K562 (cell line): ENCODE results near the gene GLRA3. TPM values are rescaled to one million over a fixed set of nuclear protein-coding genes. Genes with fewer than 3 reads are reported as not detected.

ENCODE experiments used
- E2F4 ChIP-seq: sonication (generic); formaldehyde crosslinking; IDR thresholded peaks from 2 replicates; pipeline ENCODE4 v1.8.0; 2022; ENCODE audit warnings: mild to moderate bottlenecking, low read depth, missing genetic modification reagents
- GABPA ChIP-seq: fragments of 200-800 bp; sonication (Bioruptor generic); conservative IDR thresholded peaks from 2 replicates; pipeline ENCODE4 v1.6.1; 2016; ENCODE audit warnings: low read depth, missing genetic modification characterization, missing compliant biosample characterization
- HES1 ChIP-seq: fragments of 450-650 bp; IDR thresholded peaks from 2 replicates; pipeline ENCODE4 v1.6.1; 2016; ENCODE audit warnings: low read depth, mild to moderate bottlenecking, moderate library complexity
- KDM1A ChIP-seq, 2 experiments: fragments of 450-650 bp; IDR thresholded peaks; 2 replicates each; pipeline ENCODE4 v1.6.1; 2016; ENCODE audit warnings: mild to moderate bottlenecking in 2 of 2
- NCOA1 ChIP-seq: fragments of 450-650 bp; IDR thresholded peaks from 2 replicates; pipeline ENCODE4 v1.6.1; 2016; ENCODE audit warnings: low read depth
- NFATC3 ChIP-seq: fragments of 450-650 bp; IDR thresholded peaks from 2 replicates; pipeline ENCODE4 v1.6.1; 2017; ENCODE audit warnings: mild to moderate bottlenecking
- PHB2 ChIP-seq: fragments of 450-650 bp; IDR thresholded peaks from 2 replicates; pipeline ENCODE4 v1.6.1; 2017; ENCODE audit warnings: low read depth
- ZMIZ1 ChIP-seq, 2 experiments: fragments of 150-350 bp in 1 of 2; IDR thresholded peaks; 2 replicates each; pipeline ENCODE4 v1.6.1; 2012 to 2016; ENCODE audit warnings: low read depth in 2 of 2, low read length in 2 of 2, mild to moderate bottlenecking in 1 of 2, moderate library complexity in 1 of 2
- ZNF24 ChIP-seq: fragments of 450-650 bp; IDR thresholded peaks from 2 replicates; pipeline ENCODE4 v1.6.1; 2016
- ZNF280A ChIP-seq: fragments of 450-650 bp; IDR thresholded peaks from 2 replicates; pipeline ENCODE4 v1.6.1; 2018; ENCODE audit warnings: mild to moderate bottlenecking, low read depth; ENCODE audit not compliant: partially characterized antibody
- ZNF318 ChIP-seq, 2 experiments: fragments of 450-650 bp; IDR thresholded peaks; 2 replicates each; pipeline ENCODE4 v1.6.1; 2016; ENCODE audit warnings: mild to moderate bottlenecking in 2 of 2, borderline replicate concordance in 1 of 2, low read depth in 1 of 2, moderate library complexity in 1 of 2
- ZNF644 ChIP-seq: fragments of 200-800 bp; sonication (Bioruptor generic); IDR thresholded peaks from 2 replicates; pipeline ENCODE4 v1.6.1; 2016; ENCODE audit warnings: low read depth, missing genetic modification characterization, missing compliant biosample characterization
- polyA plus RNA-seq, 8 experiments: library from polyadenylated mRNA; depleted of rRNA in 4 of 8; stranded (reverse) in 5 of 8; unstranded in 3 of 8; fragments of >200 nt; fragmentation: Nextera tagmentation in 2 of 8; fragmentation: Illumina TruSeq in 1 of 8; extraction: Ambion mirVana in 2 of 8; extraction: Trizol in 1 of 8; gene quantifications; 2 replicates each; pipeline versions ENCODE4 v1.2.1 to v1.2.3, GENCODE V29; 2011 to 2014; ENCODE audit warnings: inconsistent platforms in 1 of 8, missing spikeins in 1 of 8
- total RNA-seq, 7 experiments: library from RNA; depleted of rRNA in 6 of 7; stranded (reverse); fragments of >200 nt in 6 of 7; fragmentation: Illumina TruSeq in 2 of 7; extraction: Trizol in 2 of 7; gene quantifications; 2 replicates each; pipeline versions ENCODE4 v1.2.1 to v1.2.3, GENCODE V29; 2011 to 2021; ENCODE audit warnings: low replicate concordance in 1 of 7

The GLRA3 gene
- total and polyA plus RNA-seq, 9 of the 15 experiments (the other 6 are each of a cell fraction or from before 2014, with no cell fraction given), result 0.06 to 0.14 (median 0.08) TPM; not detected in 2

GRCh38 chr4:174681723-174682300, 147.2 kb downstream of the GLRA3 start (continued):
- TF ChIP-seq E2F4 (CRISPR knock-in tag) (no peak), NFATC3 (peak; percentile 97), HES1 (peak; percentile 90), NCOA1 (peak; percentile 94), ZNF24 (peak; percentile 46; the same call in 1 of the 2 replicates), ZNF318 (IDR thresholded peaks at IDR 0.05; ENCODE audit: borderline replicate concordance in 1 of 2, low read depth in 1 of 2) (peak in 1 of 2 experiments; percentile 86; a peak in 2 of 4 replicates), KDM1A (IDR thresholded peaks at IDR 0.05) (peak; percentile 94 to 95), PHB2 (peak; percentile 87), ZNF280A (no peak), ZNF644 (tag) (peak; percentile 88), ZMIZ1 (IDR thresholded peaks at IDR 0.05; ENCODE audit: low read depth in 2 of 2, low read length in 2 of 2) (peak in 1 of 2 experiments; percentile 94; a peak in 2 of 4 replicates), GABPA (peak; percentile 31)
